ENCODE results near the gene SH3RF3. TPM values are rescaled to one million over a fixed set of nuclear protein-coding genes. Genes with fewer than 3 reads are reported as not detected.

The SH3RF3 gene
- total RNA-seq, 1 experiment from 2014 or later: 0.98 TPM

DNA sequence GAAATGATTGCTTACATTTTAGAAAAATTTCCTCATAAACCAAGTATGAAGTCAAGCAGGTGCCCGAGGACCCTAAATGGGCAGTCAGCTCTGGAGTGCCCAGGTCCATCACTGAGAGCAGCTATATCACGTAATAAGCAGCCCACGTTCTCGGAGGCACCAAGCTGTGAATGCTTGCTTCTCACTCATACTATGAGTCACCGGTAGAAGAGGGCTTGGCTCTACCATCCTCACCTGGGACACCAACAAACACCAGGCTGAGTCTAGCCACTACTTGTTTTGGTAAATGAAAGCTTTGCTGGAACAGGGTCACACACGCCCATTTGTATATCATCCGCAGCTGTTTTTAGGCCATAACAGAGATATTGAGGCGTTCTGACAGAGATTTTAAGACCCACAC is 277.3 kb downstream of the SH3RF3 start:
- Mint-ChIP-seq H3K9me3 (ENCODE audit: unreplicated experiment) (no peaks in the 10 kb centered on the region), H3K27ac (ENCODE audit: unreplicated experiment) (no peak overlapping the region), H3K4me1 (ENCODE audit: low read depth, unreplicated experiment) (no peaks in the 10 kb centered on the region), H3K27me3 (ENCODE audit: insufficient read depth, unreplicated experiment) (no peaks in the 10 kb centered on the region), H3K36me3 (ENCODE audit: insufficient read depth, unreplicated experiment) (no peaks in the 10 kb centered on the region), H3K4me3 (ENCODE audit: unreplicated experiment) (no peak overlapping the region)
- ChIA-PET POLR2A (no interaction called here), CTCF (no interaction called here)
- TF ChIP-seq, protein P1, sequence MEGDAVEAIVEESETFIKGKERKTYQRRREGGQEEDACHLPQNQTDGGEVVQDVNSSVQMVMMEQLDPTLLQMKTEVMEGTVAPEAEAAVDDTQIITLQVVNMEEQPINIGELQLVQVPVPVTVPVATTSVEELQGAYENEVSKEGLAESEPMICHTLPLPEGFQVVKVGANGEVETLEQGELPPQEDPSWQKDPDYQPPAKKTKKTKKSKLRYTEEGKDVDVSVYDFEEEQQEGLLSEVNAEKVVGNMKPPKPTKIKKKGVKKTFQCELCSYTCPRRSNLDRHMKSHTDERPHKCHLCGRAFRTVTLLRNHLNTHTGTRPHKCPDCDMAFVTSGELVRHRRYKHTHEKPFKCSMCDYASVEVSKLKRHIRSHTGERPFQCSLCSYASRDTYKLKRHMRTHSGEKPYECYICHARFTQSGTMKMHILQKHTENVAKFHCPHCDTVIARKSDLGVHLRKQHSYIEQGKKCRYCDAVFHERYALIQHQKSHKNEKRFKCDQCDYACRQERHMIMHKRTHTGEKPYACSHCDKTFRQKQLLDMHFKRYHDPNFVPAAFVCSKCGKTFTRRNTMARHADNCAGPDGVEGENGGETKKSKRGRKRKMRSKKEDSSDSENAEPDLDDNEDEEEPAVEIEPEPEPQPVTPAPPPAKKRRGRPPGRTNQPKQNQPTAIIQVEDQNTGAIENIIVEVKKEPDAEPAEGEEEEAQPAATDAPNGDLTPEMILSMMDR (IDR thresholded peaks at IDR 0.05; ENCODE audit: insufficient read depth in 1 of 2, low read depth in 1 of 2, low read length in 1 of 2, severe bottlenecking in 1 of 2, unreplicated experiment in 1 of 2): no peak
- no peaks in the 10 kb centered on the region for H3K9me3 ChIP-seq
- H3K27me3 ChIP-seq (replicated peaks; ENCODE audit: control insufficient read depth, insufficient read depth, low read length): no peaks in the 10 kb centered on the region
- intact Hi-C loops (cut with micrococcal nuclease; ENCODE audit: unreplicated experiment): no loop called here
- no TSS peak for BruUV-seq (replicated peaks)
- no peak for DNase-seq
- H3K4me3 ChIP-seq (ENCODE audit: low read depth, low read length): no peak overlapping the region
- H3K4me1 ChIP-seq: no peaks in the 10 kb centered on the region
- H3K36me3 ChIP-seq (ENCODE audit: control insufficient read depth, insufficient read depth, low read length): no peaks in the 10 kb centered on the region

DNA sequence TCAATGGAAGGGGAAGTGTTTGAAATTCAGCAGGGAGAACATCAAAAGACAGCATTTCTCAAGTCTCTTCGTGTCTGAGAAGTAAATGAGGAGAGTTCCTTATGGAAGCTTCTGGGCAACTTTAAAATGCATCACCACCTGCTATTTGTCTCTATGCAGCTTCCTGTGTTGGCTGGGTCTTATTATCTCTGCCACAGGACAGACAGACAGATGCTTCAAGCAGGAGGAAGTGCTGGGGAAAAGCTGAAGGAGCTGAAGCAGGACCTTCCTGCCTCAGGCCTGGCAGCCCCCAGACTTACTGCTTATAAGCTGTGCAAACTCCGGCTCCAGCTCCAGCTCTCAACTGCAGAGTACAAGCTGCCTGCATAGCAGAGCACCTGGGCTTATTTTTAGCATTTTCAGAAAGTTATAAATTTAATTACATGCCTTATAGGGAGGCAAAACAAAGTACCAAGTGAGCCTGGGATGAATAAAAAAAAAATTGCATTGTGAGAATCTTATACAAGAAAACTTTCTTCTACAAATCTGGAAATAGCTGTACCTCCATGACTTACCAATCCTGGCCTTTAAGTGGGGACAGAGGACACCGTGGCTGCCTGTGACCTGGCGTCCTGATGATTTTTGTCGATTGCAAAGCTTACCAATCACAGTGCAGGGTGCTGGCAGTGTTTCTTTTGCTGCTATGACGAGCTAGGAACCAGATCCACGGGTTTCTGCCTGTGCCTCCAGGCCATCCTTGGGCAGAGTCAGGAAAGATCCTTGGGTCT is 278.5 kb downstream of the SH3RF3 start:
- Histone ChIP-seq H3K27me3 (replicated peaks; ENCODE audit: control insufficient read depth, insufficient read depth, low read length) (no peaks in the 10 kb centered on the region), H3K36me3 (ENCODE audit: control insufficient read depth, insufficient read depth, low read length) (no peaks in the 10 kb centered on the region), H3K4me1 (no peaks in the 10 kb centered on the region), H3K4me3 (ENCODE audit: low read depth, low read length) (no peak overlapping the region), H3K9me3 (no peaks in the 10 kb centered on the region)
- no TSS peak for BruUV-seq (replicated peaks)
- DNase-seq: no peak
- CTCF ChIA-PET: interaction anchor here (0.7 to 1.5 kb wide), 2 partner anchors 25 to 103 kb away, joined by 3 to 6 read pairs; no protein-coding TSS in a partner anchor
- H3K36me3 Mint-ChIP-seq (ENCODE audit: insufficient read depth, unreplicated experiment): no peaks in the 10 kb centered on the region
- no peak overlapping the region for H3K27ac Mint-ChIP-seq (ENCODE audit: unreplicated experiment)
- H3K9me3 Mint-ChIP-seq (ENCODE audit: unreplicated experiment): no peaks in the 10 kb centered on the region
- no peaks in the 10 kb centered on the region for H3K4me1 Mint-ChIP-seq (ENCODE audit: low read depth, unreplicated experiment)
- intact Hi-C loops (cut with micrococcal nuclease; ENCODE audit: unreplicated experiment): no loop called here
- TF ChIP-seq, protein P1 (IDR thresholded peaks at IDR 0.05; ENCODE audit: insufficient read depth in 1 of 2, low read depth in 1 of 2, low read length in 1 of 2, severe bottlenecking in 1 of 2, unreplicated experiment in 1 of 2): no peak
- no peak overlapping the region for H3K4me3 Mint-ChIP-seq (ENCODE audit: unreplicated experiment)
- no peaks in the 10 kb centered on the region for H3K27me3 Mint-ChIP-seq (ENCODE audit: insufficient read depth, unreplicated experiment)
- POLR2A ChIA-PET: no interaction called here

DNA sequence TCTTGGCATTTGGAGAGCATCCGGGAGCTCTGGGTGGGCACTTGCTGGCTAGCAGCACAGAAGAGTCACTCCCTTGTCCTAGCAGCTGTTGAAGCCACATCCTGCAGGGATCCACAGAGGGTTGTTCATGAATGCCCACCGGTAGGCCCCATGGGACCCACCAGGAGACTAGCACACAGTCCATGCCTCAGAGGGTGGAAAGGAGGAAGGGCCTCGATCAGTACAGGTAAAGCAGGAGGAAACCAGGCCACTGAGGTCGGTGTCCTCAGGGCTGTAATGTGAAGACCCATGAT is 279.0 kb downstream of the SH3RF3 start:
- H3K27me3 Mint-ChIP-seq (ENCODE audit: insufficient read depth, unreplicated experiment): no peaks in the 10 kb centered on the region
- no peaks in the 10 kb centered on the region for H3K36me3 ChIP-seq (ENCODE audit: control insufficient read depth, insufficient read depth, low read length)
- ChIA-PET CTCF (interaction anchor here (0.7 to 1.5 kb wide), 2 partner anchors 25 to 102 kb away, joined by 3 to 6 read pairs; no protein-coding TSS in a partner anchor), POLR2A (no interaction called here)
- DNase-seq: no peak
- no peaks in the 10 kb centered on the region for H3K36me3 Mint-ChIP-seq (ENCODE audit: insufficient read depth, unreplicated experiment)
- H3K4me1 ChIP-seq: no peaks in the 10 kb centered on the region
- intact Hi-C loops (cut with micrococcal nuclease; ENCODE audit: unreplicated experiment): no loop called here
- TF ChIP-seq, protein P1 (IDR thresholded peaks at IDR 0.05; ENCODE audit: insufficient read depth in 1 of 2, low read depth in 1 of 2, low read length in 1 of 2, severe bottlenecking in 1 of 2, unreplicated experiment in 1 of 2): no peak
- no peaks in the 10 kb centered on the region for H3K9me3 Mint-ChIP-seq (ENCODE audit: unreplicated experiment)
- H3K27ac Mint-ChIP-seq (ENCODE audit: unreplicated experiment): no peak overlapping the region
- BruUV-seq (replicated peaks): no TSS peak
- H3K4me3 Mint-ChIP-seq (ENCODE audit: unreplicated experiment): no peak overlapping the region
- no peaks in the 10 kb centered on the region for H3K9me3 ChIP-seq
- H3K27me3 ChIP-seq (replicated peaks; ENCODE audit: control insufficient read depth, insufficient read depth, low read length): no peaks in the 10 kb centered on the region
- no peaks in the 10 kb centered on the region for H3K4me1 Mint-ChIP-seq (ENCODE audit: low read depth, unreplicated experiment)
- H3K4me3 ChIP-seq (ENCODE audit: low read depth, low read length): no peak overlapping the region

All from Caco-2 (cell line).